K562 (cell line): ENCODE data around the gene CHRND.

Source experiments
- ELF1 ChIP-seq: fragments of 200-800 bp; sonication (Bioruptor generic); IDR thresholded peaks from 2 replicates; pipeline ENCODE4 v1.6.1; 2016; ENCODE audit warnings: missing genetic modification characterization, missing compliant biosample characterization
- ZNF121 ChIP-seq: sonication (generic); formaldehyde crosslinking; conservative IDR thresholded peaks from 2 replicates; pipeline ENCODE4 v1.8.0; 2022; ENCODE audit warnings: missing genetic modification reagents
- TF ChIP-seq, protein P1 (sequence below), 3 experiments: IDR thresholded peaks in 2 of 3; conservative IDR thresholded peaks in 1 of 3; 2 replicates each; pipeline ENCODE4 v1.5.1; 2011 to 2012; ENCODE audit warnings: low read length in 3 of 3, mild to moderate bottlenecking in 3 of 3, control low read depth in 2 of 3, improper control_type of control experiment in 1 of 3, inconsistent platforms in 1 of 3, low read depth in 1 of 3, mixed read lengths in 1 of 3, moderate library complexity in 1 of 3; ENCODE audit not compliant: insufficient read depth in 2 of 3

DNA sequence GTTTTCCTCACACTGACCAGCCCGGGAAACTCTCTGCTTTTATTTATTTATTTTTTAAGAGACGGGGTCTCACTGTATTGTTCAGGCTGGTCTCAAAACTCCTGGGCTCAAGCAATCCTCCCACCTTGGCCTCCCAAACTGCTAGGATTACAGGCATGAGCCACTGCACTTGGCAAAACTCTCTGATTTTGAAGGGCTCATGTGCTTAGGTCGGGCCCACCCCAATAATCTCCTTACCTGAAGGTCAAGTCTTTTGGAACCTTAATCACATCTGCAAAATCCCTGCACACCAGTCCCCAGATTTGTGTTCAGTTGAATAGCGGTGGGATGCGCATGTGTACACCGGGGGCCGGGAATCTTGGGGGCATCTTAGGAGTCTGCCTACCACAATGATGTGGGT, 30.7 kb upstream of the CHRND start:
- TF ChIP-seq ELF1 (tag): no peak
- TF ChIP-seq ZNF121 (CRISPR knock-in tag): no peak
- TF ChIP-seq, protein P1, sequence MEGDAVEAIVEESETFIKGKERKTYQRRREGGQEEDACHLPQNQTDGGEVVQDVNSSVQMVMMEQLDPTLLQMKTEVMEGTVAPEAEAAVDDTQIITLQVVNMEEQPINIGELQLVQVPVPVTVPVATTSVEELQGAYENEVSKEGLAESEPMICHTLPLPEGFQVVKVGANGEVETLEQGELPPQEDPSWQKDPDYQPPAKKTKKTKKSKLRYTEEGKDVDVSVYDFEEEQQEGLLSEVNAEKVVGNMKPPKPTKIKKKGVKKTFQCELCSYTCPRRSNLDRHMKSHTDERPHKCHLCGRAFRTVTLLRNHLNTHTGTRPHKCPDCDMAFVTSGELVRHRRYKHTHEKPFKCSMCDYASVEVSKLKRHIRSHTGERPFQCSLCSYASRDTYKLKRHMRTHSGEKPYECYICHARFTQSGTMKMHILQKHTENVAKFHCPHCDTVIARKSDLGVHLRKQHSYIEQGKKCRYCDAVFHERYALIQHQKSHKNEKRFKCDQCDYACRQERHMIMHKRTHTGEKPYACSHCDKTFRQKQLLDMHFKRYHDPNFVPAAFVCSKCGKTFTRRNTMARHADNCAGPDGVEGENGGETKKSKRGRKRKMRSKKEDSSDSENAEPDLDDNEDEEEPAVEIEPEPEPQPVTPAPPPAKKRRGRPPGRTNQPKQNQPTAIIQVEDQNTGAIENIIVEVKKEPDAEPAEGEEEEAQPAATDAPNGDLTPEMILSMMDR (IDR thresholded peaks at IDR 0.05 in 2 of 3, conservative IDR thresholded peaks at IDR 0.05 in 1 of 3; ENCODE audit: insufficient read depth in 2 of 3, low read depth in 1 of 3, low read length in 3 of 3): no peak
